Astrocyte of the cerebellum (primary cell): Measurements from ENCODE around the gene MPI.
"Not testable (repeated sequence)": the region's sequence is repeated elsewhere in the genome, so short reads cannot be mapped to it uniquely, and the experiment has no call there.

Source experiments
- DNase-seq: peaks from one replicate; pipeline ENCODE4 v3.0.0-alpha.2; 2011; ENCODE audit warnings: low read depth
- H3K4me3 ChIP-seq: 2 replicates; pipeline ENCODE4 v1.5.1; 2011; ENCODE audit warnings: mild to moderate bottlenecking, low read depth, low read length, moderate library complexity
- CTCF ChIP-seq: IDR thresholded peaks from 2 replicates; pipeline ENCODE4 v1.5.1; 2012; ENCODE audit warnings: low read length, low read depth, moderate library complexity, mild to moderate bottlenecking; ENCODE audit errors: missing control alignments
- in situ Hi-C: cut with HindIII; loops from 2 replicates; pipeline ENCODE4 v1.10.0; 2017; ENCODE audit warnings: low sequenced_read_pairs

Gene MPI

GRCh38 chr15:74873756-74874424 is 16.0 kb upstream of the MPI start:
- in situ Hi-C loops = no loop called here
- no peak for TF ChIP-seq CTCF
- H3K4me3 ChIP-seq = peak overlapping the region; percentile 56
- no peak for DNase-seq

- DNase-seq = no peak
- no peak overlapping the region for H3K4me3 ChIP-seq
- in situ Hi-C loops = no loop called here
- no peak for TF ChIP-seq CTCF
Measured at GRCh38 chr15:74878273-74878672, 11.6 kb upstream of the MPI start.

- H3K4me3 ChIP-seq = no peak overlapping the region
- DNase-seq = no peak
Measured at GRCh38 chr15:74882528-74882927, 7.3 kb upstream of the MPI start.

GRCh38 chr15:74884428-74885223 is 5.2 kb upstream of the MPI start:
- no peak overlapping the region for H3K4me3 ChIP-seq
- in situ Hi-C loops = no loop called here
- no peak for DNase-seq
- TF ChIP-seq CTCF = no peak

More at GRCh38 chr15:74882528-74882927, 7.3 kb upstream of the MPI start:
- in situ Hi-C loops = no loop called here
- no peak for TF ChIP-seq CTCF

GRCh38 chr15:74885461-74885860 is 4.4 kb upstream of the MPI start:
- no peak for DNase-seq
- no peak overlapping the region for H3K4me3 ChIP-seq
- no peak for TF ChIP-seq CTCF
- in situ Hi-C loops = no loop called here

- H3K4me3 ChIP-seq, DNase-seq, in situ Hi-C loops: not testable (repeated sequence)
Measured at GRCh38 chr15:74887537-74888193, 2.2 kb upstream of the MPI start.

GRCh38 chr15:74888716-74889115 is 1.1 kb upstream of the MPI start:
- no peak for DNase-seq
- in situ Hi-C loops = no loop called here
- no peak for TF ChIP-seq CTCF
- no peak overlapping the region for H3K4me3 ChIP-seq
